H9 (cell line): Measurements from ENCODE around the gene ROR1. TPM values are rescaled to one million over a fixed set of nuclear protein-coding genes. Genes with fewer than 3 reads are reported as not detected.

Source experiments
- DNase-seq: peaks from one replicate; pipeline ENCODE4 v3.0.0-alpha.2; 2017
- H2AFZ ChIP-seq: one replicate; pipeline ENCODE4 v1.6.1; 2013; ENCODE audit warnings: mild to moderate bottlenecking, low read length, control low read depth, moderate library complexity
- H2AK5ac ChIP-seq: 2 replicates; pipeline ENCODE4 v1.6.1; 2013; ENCODE audit warnings: low read length, control low read depth, mixed read lengths; ENCODE audit not compliant: insufficient read length
- H2BK120ac ChIP-seq: one replicate; pipeline ENCODE4 v1.6.1; 2013; ENCODE audit warnings: low read depth, mild to moderate bottlenecking, low read length, control low read depth, inconsistent platforms; ENCODE audit not compliant: poor library complexity, severe bottlenecking
- H2BK12ac ChIP-seq: 2 replicates; pipeline ENCODE4 v1.6.1; 2013; ENCODE audit warnings: low read length, control low read depth, mixed read lengths, low read depth; ENCODE audit not compliant: insufficient read length
- H2BK15ac ChIP-seq: 2 replicates; pipeline ENCODE4 v1.6.1; 2013; ENCODE audit warnings: low read depth, low read length, control low read depth
- H2BK20ac ChIP-seq: one replicate; pipeline ENCODE4 v1.6.1; 2013; ENCODE audit warnings: low read depth, mild to moderate bottlenecking, low read length, control low read depth, inconsistent platforms; ENCODE audit not compliant: poor library complexity, severe bottlenecking
- H2BK5ac ChIP-seq: 2 replicates; pipeline ENCODE4 v1.6.1; 2013; ENCODE audit warnings: low read length, control low read depth, mixed read lengths; ENCODE audit not compliant: insufficient read length
- H3K14ac ChIP-seq: 2 replicates; pipeline ENCODE4 v1.6.1; 2013; ENCODE audit warnings: low read length, control low read depth; ENCODE audit not compliant: insufficient read depth
- H3K18ac ChIP-seq: 2 replicates; pipeline ENCODE4 v1.6.1; 2013; ENCODE audit warnings: low read depth, mild to moderate bottlenecking, mixed read lengths, low read length, control low read depth; ENCODE audit not compliant: insufficient read length
- H3K23ac ChIP-seq: 2 replicates; pipeline ENCODE4 v1.6.1; 2013; ENCODE audit warnings: low read length, control low read depth, mixed read lengths, low read depth; ENCODE audit not compliant: insufficient read length
- H3K23me2 ChIP-seq: 2 replicates; pipeline ENCODE4 v1.6.1; 2013; ENCODE audit warnings: low read depth, mild to moderate bottlenecking, mixed read lengths, low read length, control low read depth; ENCODE audit not compliant: insufficient read length, poor library complexity, severe bottlenecking
- H3K27ac ChIP-seq: 2 replicates; pipeline ENCODE4 v1.5.1; 2013; ENCODE audit warnings: low read length, control low read depth, mixed read lengths, low read depth; ENCODE audit not compliant: insufficient read length
- H3K27me3 ChIP-seq: 2 replicates; pipeline ENCODE4 v1.6.1; 2013; ENCODE audit warnings: low read length, control low read depth, inconsistent platforms; ENCODE audit not compliant: insufficient read depth
- H3K4ac ChIP-seq: 2 replicates; pipeline ENCODE4 v1.6.1; 2013; ENCODE audit warnings: low read depth, mild to moderate bottlenecking, control low read depth, inconsistent platforms, low read length, moderate library complexity
- H3K4me1 ChIP-seq: 2 replicates; pipeline ENCODE4 v1.6.1; 2013; ENCODE audit warnings: low read length, control low read depth, inconsistent platforms; ENCODE audit not compliant: insufficient read depth
- H3K4me2 ChIP-seq: 2 replicates; pipeline ENCODE4 v1.6.1; 2013; ENCODE audit warnings: low read length, control low read depth, mixed read lengths; ENCODE audit not compliant: insufficient read length, insufficient read depth
- H3K56ac ChIP-seq: 2 replicates; pipeline ENCODE4 v1.6.1; 2013; ENCODE audit warnings: low read depth, mild to moderate bottlenecking, mixed read lengths, low read length, control low read depth; ENCODE audit not compliant: insufficient read length
- H3K79me1 ChIP-seq: 2 replicates; pipeline ENCODE4 v1.6.1; 2013; ENCODE audit warnings: low read depth, mild to moderate bottlenecking, moderate library complexity, low read length, control low read depth, inconsistent platforms; ENCODE audit not compliant: insufficient read depth, poor library complexity, severe bottlenecking
- H3K79me2 ChIP-seq: 2 replicates; pipeline ENCODE4 v1.6.1; 2013; ENCODE audit warnings: low read length, control low read depth, inconsistent platforms; ENCODE audit not compliant: insufficient read depth
- H3K9ac ChIP-seq: 2 replicates; pipeline ENCODE4 v1.6.1; 2013; ENCODE audit warnings: low read length, control low read depth, mixed read lengths; ENCODE audit not compliant: insufficient read length; ENCODE audit errors: extremely low read depth
- H3K9me3 ChIP-seq: one replicate; pipeline ENCODE4 v1.6.1; 2013; ENCODE audit warnings: low read depth, low read length, inconsistent platforms; ENCODE audit not compliant: control insufficient read depth
- H3T11ph ChIP-seq: one replicate; pipeline ENCODE4 v1.6.1; 2013; ENCODE audit warnings: mild to moderate bottlenecking, low read length, control low read depth, inconsistent platforms
- H4K20me1 ChIP-seq: one replicate; pipeline ENCODE4 v1.6.1; 2013; ENCODE audit not compliant: control insufficient read depth, insufficient read length, insufficient read depth
- H4K5ac ChIP-seq: 2 replicates; pipeline ENCODE4 v1.6.1; 2013; ENCODE audit warnings: low read depth, mild to moderate bottlenecking, mixed read lengths, low read length, control low read depth; ENCODE audit not compliant: insufficient read length
- H4K8ac ChIP-seq: replicated peaks from 2 replicates; pipeline ENCODE4 v1.6.1; 2013; ENCODE audit warnings: low read length, control low read depth, mixed read lengths, low read depth; ENCODE audit not compliant: insufficient read length
- H4K91ac ChIP-seq: 2 replicates; pipeline ENCODE4 v1.6.1; 2013; ENCODE audit warnings: low read depth, mild to moderate bottlenecking, moderate library complexity, mixed read lengths, low read length, control low read depth; ENCODE audit not compliant: insufficient read length
- H3K27ac Mint-ChIP-seq, 3 experiments: 2 replicates in 2 of 3; 3 replicates in 1 of 3; pipeline ENCODE4 v1.8.0; 2020 to 2021; ENCODE audit warnings: mixed read lengths in 3 of 3, mild to moderate bottlenecking in 1 of 3, moderate library complexity in 1 of 3
- H3K27me3 Mint-ChIP-seq: 2 replicates; pipeline ENCODE4 v1.8.0; 2021; ENCODE audit warnings: low read depth, mild to moderate bottlenecking, moderate library complexity, mixed read lengths
- H3K36me3 Mint-ChIP-seq, 3 experiments: 2 replicates in 2 of 3; 3 replicates in 1 of 3; pipeline ENCODE4 v1.8.0; 2020 to 2021; ENCODE audit warnings: low read depth in 3 of 3, mixed read lengths in 3 of 3; ENCODE audit not compliant: insufficient read depth in 1 of 3
- H3K4me1 Mint-ChIP-seq, 2 experiments: 2 replicates each; pipeline ENCODE4 v1.8.0; 2020; ENCODE audit warnings: mixed read lengths in 2 of 2
- H3K4me3 Mint-ChIP-seq, 2 experiments: 2 replicates in 1 of 2; 3 replicates in 1 of 2; pipeline ENCODE4 v1.8.0; 2020 to 2021; ENCODE audit warnings: mild to moderate bottlenecking in 2 of 2, mixed read lengths in 2 of 2, moderate library complexity in 1 of 2
- H3K9me3 Mint-ChIP-seq, 2 experiments: 2 replicates in 1 of 2; 3 replicates in 1 of 2; pipeline ENCODE4 v1.8.0; 2020; ENCODE audit warnings: mild to moderate bottlenecking in 2 of 2, mixed read lengths in 2 of 2, moderate library complexity in 1 of 2
- WGBS: extraction: QIAGEN DNeasy Blood & Tissue Kit; methylation state at CpG from one replicate; pipeline ENCODE4 v1.1.7; 2013; ENCODE audit warnings: missing lambda C conversion rate, low lambda C conversion rate, mixed read lengths; ENCODE audit not compliant: insufficient read length; ENCODE audit errors: extremely low coverage; 5-methylcytosine and 5-hydroxymethylcytosine counted together
- total RNA-seq: library from RNA; stranded (reverse); gene quantifications from 2 replicates; pipeline ENCODE4 v1.2.1, GENCODE V29; 2021
- TF ChIP-seq, protein P1 (sequence below): fragments of 200-600 bp; sonication (generic); conservative IDR thresholded peaks from 3 replicates; pipeline ENCODE4 v1.8.0; 2021; ENCODE audit warnings: antibody characterized with exemption, mild to moderate bottlenecking

Gene ROR1
- total RNA-seq, 1 experiment from 2014 or later = 75.9 TPM

GRCh38 chr1:63928186-63929105 is 154.6 kb downstream of the ROR1 start:
- Histone ChIP-seq H2BK120ac (no peak overlapping the region), H3K18ac (no peak overlapping the region), H3K23me2 (no peaks in the 10 kb centered on the region), H4K91ac (no peak overlapping the region), H3K79me1 (peaks cover 10% of the 10 kb centered on the region), H3K4me1 (peaks cover 7% of the 10 kb centered on the region; the same call in 1 of the 2 replicates), H2AFZ (no peak overlapping the region), H3K4ac (no peak overlapping the region), H3K4me2 (no peak overlapping the region), H2BK20ac (no peak overlapping the region), H2BK15ac (no peak overlapping the region), H3K79me2 (peaks cover 17% of the 10 kb centered on the region; the same call in 1 of the 2 replicates), H2BK5ac (no peak overlapping the region), H3T11ph (no peak overlapping the region), H4K5ac (no peak overlapping the region), H3K9me3 (no peaks in the 10 kb centered on the region), H4K20me1 (no peaks in the 10 kb centered on the region), H3K14ac (no peak overlapping the region), H3K27ac (no peak overlapping the region), H2BK12ac (no peak overlapping the region), H3K56ac (no peak overlapping the region), H2AK5ac (no peak overlapping the region), H4K8ac (no peak overlapping the region), H3K23ac (no peak overlapping the region), H3K9ac (no peak overlapping the region), H3K27me3 (no peaks in the 10 kb centered on the region)
- TF ChIP-seq, protein P1, sequence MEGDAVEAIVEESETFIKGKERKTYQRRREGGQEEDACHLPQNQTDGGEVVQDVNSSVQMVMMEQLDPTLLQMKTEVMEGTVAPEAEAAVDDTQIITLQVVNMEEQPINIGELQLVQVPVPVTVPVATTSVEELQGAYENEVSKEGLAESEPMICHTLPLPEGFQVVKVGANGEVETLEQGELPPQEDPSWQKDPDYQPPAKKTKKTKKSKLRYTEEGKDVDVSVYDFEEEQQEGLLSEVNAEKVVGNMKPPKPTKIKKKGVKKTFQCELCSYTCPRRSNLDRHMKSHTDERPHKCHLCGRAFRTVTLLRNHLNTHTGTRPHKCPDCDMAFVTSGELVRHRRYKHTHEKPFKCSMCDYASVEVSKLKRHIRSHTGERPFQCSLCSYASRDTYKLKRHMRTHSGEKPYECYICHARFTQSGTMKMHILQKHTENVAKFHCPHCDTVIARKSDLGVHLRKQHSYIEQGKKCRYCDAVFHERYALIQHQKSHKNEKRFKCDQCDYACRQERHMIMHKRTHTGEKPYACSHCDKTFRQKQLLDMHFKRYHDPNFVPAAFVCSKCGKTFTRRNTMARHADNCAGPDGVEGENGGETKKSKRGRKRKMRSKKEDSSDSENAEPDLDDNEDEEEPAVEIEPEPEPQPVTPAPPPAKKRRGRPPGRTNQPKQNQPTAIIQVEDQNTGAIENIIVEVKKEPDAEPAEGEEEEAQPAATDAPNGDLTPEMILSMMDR = no peak
- peaks cover 0 to 3% (median 3%) of the 10 kb centered on the region in 3 experiments; a peak in 4 of 7 replicates for H3K36me3 Mint-ChIP-seq
- peaks cover 26 to 44% of the 10 kb centered on the region in 2 experiments for H3K4me1 Mint-ChIP-seq
- H3K27ac Mint-ChIP-seq = peak overlapping the region; percentile 30 to 74 (median 40); a peak in 3 of 7 replicates
- H3K27me3 Mint-ChIP-seq = no peaks in the 10 kb centered on the region
- H3K9me3 Mint-ChIP-seq = peaks cover 2% of the 10 kb centered on the region in 2 experiments; a peak in 2 of 5 replicates
- no peak for DNase-seq
- H3K4me3 Mint-ChIP-seq = no peak overlapping the region; a peak in 1 of 5 replicates
- WGBS = no CpG with 5 or more reads among the region's 7 CpGs
